Osteoblast (primary cell): ENCODE results near the gene FASTKD3. TPM values are rescaled to one million over a fixed set of nuclear protein-coding genes. Genes with fewer than 3 reads are reported as not detected.
"Not testable (repeated sequence)": the region's sequence is repeated elsewhere in the genome, so short reads cannot be mapped to it uniquely, and the experiment has no call there.

Experiments
- DNase-seq: peaks from one replicate; pipeline ENCODE4 v3.0.0; 2011; ENCODE audit warnings: low spot score, mixed read lengths; ENCODE audit not compliant: insufficient read length; ENCODE audit errors: missing footprints
- H2AFZ ChIP-seq: 2 replicates; pipeline ENCODE4 v1.6.0; 2011; ENCODE audit warnings: mild to moderate bottlenecking, low read length
- H3K27ac ChIP-seq: 2 replicates; pipeline ENCODE4 v1.5.1; 2011; ENCODE audit warnings: mild to moderate bottlenecking, low read depth, low read length, moderate library complexity
- H3K27me3 ChIP-seq: 2 replicates; pipeline ENCODE4 v1.6.0; 2012; ENCODE audit warnings: mild to moderate bottlenecking, control low read depth, inconsistent platforms, low read length, moderate library complexity; ENCODE audit not compliant: insufficient read depth
- H3K36me3 ChIP-seq: 2 replicates; pipeline ENCODE4 v1.5.1; 2011; ENCODE audit warnings: mild to moderate bottlenecking, low read length, control low read depth, moderate library complexity; ENCODE audit not compliant: insufficient read depth
- H3K4me1 ChIP-seq: 2 replicates; pipeline ENCODE4 v1.5.1; 2011; ENCODE audit warnings: mild to moderate bottlenecking, low read length, control low read depth, moderate library complexity; ENCODE audit not compliant: insufficient read depth
- H3K4me2 ChIP-seq: 2 replicates; pipeline ENCODE4 v1.6.0; 2011; ENCODE audit warnings: mild to moderate bottlenecking, low read length; ENCODE audit not compliant: insufficient read depth
- H3K4me3 ChIP-seq: fragments of 200-600 bp; sonication (generic); 3 replicates; pipeline ENCODE4 v1.5.1; 2012; ENCODE audit warnings: mild to moderate bottlenecking, low read length, inconsistent platforms; ENCODE audit not compliant: insufficient read depth
- H3K79me2 ChIP-seq: 2 replicates; pipeline ENCODE4 v1.6.0; 2012; ENCODE audit warnings: mild to moderate bottlenecking, low read length, control low read depth, inconsistent platforms; ENCODE audit not compliant: insufficient read depth
- H3K9me3 ChIP-seq: 2 replicates; pipeline ENCODE4 v1.5.1; 2011; ENCODE audit warnings: low read depth, low read length, control low read depth
- H4K20me1 ChIP-seq: 2 replicates; pipeline ENCODE4 v1.6.0; 2012; ENCODE audit warnings: mild to moderate bottlenecking, low read length, control low read depth; ENCODE audit not compliant: insufficient read depth
- total RNA-seq: library from RNA; depleted of rRNA; stranded (reverse); fragments of >200 nt; gene quantifications from 2 replicates; pipeline ENCODE4 v1.2.3, GENCODE V29; 2012
- TF ChIP-seq, protein P1 (sequence below): IDR thresholded peaks from 2 replicates; pipeline ENCODE4 v1.5.1; 2011; ENCODE audit warnings: mild to moderate bottlenecking, low read depth, low read length, moderate library complexity; ENCODE audit errors: extremely low read depth

The FASTKD3 gene
- 10.9 and 13.6 TPM in 2 replicates for total RNA-seq

DNA sequence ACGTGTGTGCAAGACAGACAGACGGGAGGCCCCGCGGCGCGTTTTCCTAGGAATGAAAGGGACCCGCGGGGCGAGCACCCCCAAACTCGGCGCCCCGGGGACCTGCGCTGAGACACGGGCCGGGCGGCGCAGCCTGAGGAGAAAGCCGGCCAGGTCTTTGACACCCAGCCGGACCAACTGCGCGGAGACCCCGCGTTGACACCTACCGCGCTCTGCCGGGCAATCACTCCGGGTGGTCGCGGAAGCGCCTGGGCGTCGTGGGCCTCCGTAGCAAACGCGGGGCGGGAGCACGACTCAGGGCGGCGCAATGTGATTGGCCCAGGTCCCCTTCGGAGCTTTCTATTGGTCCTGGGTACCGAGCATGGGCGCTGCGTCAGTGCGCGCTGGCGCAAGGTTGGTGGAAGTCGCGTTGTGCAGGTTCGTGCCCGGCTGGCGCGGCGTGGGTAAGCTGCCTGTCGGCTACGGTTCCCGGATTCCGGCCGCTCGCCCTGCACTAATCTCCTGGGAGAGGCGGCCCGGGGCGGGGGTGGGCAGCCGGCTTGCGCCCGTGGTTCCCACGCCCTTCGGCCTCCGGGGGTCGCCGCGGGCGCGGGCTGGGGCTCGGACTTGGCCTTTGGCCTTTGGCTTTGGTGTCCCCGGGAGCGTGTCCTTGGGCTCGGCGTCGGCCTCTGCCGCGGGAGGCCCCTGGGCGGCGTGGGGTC lies at the start of gene FASTKD3, which contains the start of gene MTRR:
FASTKD3 (minus strand) TSS at position 259 of the 701 bp plus-strand sequence. CDS start 948 bp downstream, outside the sequence.
MTRR (plus strand) TSS at position 376 of the 701 bp plus-strand sequence. CDS start 1,647 bp downstream, outside the sequence.
- Histone ChIP-seq H2AFZ (peak within 1 kb of the TSS; percentile 88), H3K36me3 (peaks cover 9% of the 10 kb centered on the region), H4K20me1 (peaks cover 11% of the 10 kb centered on the region), H3K4me3 (peak within 1 kb of the TSS; percentile 89), H3K79me2 (peaks cover 83% of the 10 kb centered on the region), H3K4me2 (peak within 1 kb of the TSS; percentile 97), H3K27me3 (no peaks in the 10 kb centered on the region), H3K27ac (peak within 1 kb of the TSS; percentile 78), H3K4me1 (peaks cover 17% of the 10 kb centered on the region), H3K9me3 (no peaks in the 10 kb centered on the region)
- peak; percentile 98 for DNase-seq
- TF ChIP-seq, protein P1, sequence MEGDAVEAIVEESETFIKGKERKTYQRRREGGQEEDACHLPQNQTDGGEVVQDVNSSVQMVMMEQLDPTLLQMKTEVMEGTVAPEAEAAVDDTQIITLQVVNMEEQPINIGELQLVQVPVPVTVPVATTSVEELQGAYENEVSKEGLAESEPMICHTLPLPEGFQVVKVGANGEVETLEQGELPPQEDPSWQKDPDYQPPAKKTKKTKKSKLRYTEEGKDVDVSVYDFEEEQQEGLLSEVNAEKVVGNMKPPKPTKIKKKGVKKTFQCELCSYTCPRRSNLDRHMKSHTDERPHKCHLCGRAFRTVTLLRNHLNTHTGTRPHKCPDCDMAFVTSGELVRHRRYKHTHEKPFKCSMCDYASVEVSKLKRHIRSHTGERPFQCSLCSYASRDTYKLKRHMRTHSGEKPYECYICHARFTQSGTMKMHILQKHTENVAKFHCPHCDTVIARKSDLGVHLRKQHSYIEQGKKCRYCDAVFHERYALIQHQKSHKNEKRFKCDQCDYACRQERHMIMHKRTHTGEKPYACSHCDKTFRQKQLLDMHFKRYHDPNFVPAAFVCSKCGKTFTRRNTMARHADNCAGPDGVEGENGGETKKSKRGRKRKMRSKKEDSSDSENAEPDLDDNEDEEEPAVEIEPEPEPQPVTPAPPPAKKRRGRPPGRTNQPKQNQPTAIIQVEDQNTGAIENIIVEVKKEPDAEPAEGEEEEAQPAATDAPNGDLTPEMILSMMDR: no peak

- no peaks in the 10 kb centered on the region for H3K27me3 ChIP-seq
- peaks cover 17% of the 10 kb centered on the region for H3K4me1 ChIP-seq
Observed at GRCh38 chr5:7917130-7918123, 48.6 kb upstream of the FASTKD3 start.

DNA sequence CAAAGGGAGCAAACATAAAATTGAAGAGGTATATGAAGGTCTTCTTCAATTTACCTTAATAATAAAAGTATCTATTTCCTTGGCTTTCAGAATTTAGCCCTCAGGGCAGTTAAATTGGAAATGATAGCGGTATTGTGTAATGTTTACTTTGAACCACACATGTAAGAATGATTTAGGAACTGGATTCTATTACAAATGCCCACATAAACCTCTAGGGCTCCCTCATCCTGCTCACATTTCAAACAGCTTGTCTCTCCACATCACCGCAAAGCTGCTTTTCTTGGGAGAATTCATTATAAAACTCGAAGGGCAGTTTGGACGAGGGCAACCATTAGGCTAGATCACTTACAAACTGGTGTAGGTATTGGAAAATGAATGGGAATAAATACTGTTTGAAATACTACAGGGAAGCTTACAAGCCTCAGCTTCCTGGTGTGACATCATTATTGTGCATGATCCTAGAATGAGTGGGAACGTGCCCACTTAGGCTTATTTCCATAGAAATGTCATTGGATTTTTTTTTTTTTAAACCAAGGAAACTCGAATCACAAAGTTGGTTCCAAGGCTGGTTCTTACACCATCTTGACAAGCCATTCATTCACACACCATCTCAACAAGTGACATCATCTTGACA lies 47.5 kb upstream of the FASTKD3 start:
- no peaks in the 10 kb centered on the region for H3K27me3 ChIP-seq
- H3K4me3 ChIP-seq: no peak overlapping the region
- H4K20me1 ChIP-seq: no peaks in the 10 kb centered on the region
- H3K4me1 ChIP-seq: peaks cover 17% of the 10 kb centered on the region
- TF ChIP-seq, protein P1: peak; percentile 17
- peak overlapping the region; percentile 78 for H3K27ac ChIP-seq
- peaks cover 2% of the 10 kb centered on the region for H3K9me3 ChIP-seq
- H3K4me2 ChIP-seq: peak overlapping the region; percentile 69
- no peaks in the 10 kb centered on the region for H3K79me2 ChIP-seq
- H2AFZ ChIP-seq: peak overlapping the region; percentile 68
- DNase-seq: peak; percentile 53
- no peaks in the 10 kb centered on the region for H3K36me3 ChIP-seq

More at GRCh38 chr5:7917130-7918123, 48.6 kb upstream of the FASTKD3 start:
- no peak overlapping the region for H3K4me2 ChIP-seq
- no peak overlapping the region for H3K4me3 ChIP-seq
- no peaks in the 10 kb centered on the region for H4K20me1 ChIP-seq
- DNase-seq: no peak
- no peak overlapping the region for H2AFZ ChIP-seq
- TF ChIP-seq, protein P1: no peak
- no peaks in the 10 kb centered on the region for H3K79me2 ChIP-seq
- H3K36me3 ChIP-seq: no peaks in the 10 kb centered on the region
- H3K9me3 ChIP-seq: peaks cover under 1% of the 10 kb centered on the region
- H3K27ac ChIP-seq: peak overlapping the region; percentile 78

DNA sequence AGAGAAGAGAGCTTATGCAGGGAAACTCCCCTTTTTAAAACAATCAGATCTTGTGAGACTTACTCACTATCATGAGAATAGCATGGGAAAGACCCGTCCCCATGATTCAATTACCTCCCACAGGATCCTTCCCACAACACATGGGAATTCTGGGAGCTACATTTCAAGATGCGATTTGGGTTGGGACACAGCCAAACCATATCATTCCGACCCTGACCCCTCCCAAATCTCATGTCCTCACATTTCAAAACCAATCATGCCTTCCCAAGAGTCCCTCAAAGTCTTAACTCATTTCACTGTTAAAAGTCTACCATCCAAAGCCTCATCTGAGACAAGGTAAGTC lies 42.6 kb upstream of the FASTKD3 start:
- H3K4me2 ChIP-seq, DNase-seq, H2AFZ ChIP-seq, H3K79me2 ChIP-seq, H3K9me3 ChIP-seq, H3K27me3 ChIP-seq, H3K4me3 ChIP-seq, H3K27ac ChIP-seq, H3K36me3 ChIP-seq, H4K20me1 ChIP-seq: not testable (repeated sequence)
- peaks cover 11% of the 10 kb centered on the region for H3K4me1 ChIP-seq
